UCSD-AML1 (cell line): ENCODE measurements around the gene LMAN1L.
"Not testable (repeated sequence)": the region's sequence is repeated elsewhere in the genome, so short reads cannot be mapped to it uniquely, and the experiment has no call there.

Source experiments
- DNase-seq: peaks from one replicate; lab custom pipeline; 2025; ENCODE audit not compliant: unreplicated experiment; lab: John Stamatoyannopoulos, UW

Gene LMAN1L

DNA sequence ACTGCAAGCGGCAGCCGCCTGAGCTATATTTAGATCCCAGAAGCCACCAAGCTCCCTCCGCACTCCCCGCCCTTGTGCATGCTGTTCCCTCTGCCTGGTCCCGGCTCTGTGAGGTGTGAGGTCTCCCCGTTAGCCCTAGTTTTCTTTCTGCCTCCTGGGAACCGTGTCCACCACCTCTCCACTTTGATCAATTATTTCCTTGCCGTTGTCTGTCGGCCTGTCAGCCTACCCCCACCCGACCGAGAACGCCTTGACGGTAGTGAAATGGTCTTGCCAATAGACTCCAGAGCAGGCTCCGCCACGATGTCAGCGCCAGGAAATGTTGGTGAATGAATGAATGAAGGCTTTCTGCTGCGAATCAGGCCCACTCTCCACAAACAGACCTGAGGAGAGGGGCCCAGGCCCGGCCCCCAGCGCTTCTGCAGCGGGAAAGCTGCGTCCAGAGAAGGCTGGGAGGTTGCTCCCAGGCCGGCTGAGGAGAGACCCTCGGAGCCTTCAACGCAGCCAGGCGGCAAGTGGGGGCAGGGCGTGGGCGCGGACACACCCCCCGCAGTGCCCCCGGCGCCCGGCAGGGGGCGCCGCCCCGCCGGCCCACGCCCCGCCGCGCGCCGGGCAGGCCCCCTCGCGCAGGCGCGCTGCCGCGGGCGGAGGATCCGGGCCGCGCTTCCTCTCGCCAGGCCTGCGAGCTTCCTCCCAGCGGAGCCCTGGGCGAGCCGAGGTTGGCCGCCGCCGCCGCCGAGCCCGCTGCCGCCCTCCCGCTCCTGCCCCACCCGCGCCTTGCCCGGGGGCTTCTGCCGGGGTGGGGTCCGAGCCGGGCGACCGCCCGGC, 31.0 kb upstream of the LMAN1L start, which contains the start of gene CSK:
TSS of gene CSK (plus strand) at position 650 of the 828 bp plus-strand sequence. CDS start 16,218 bp downstream, outside the sequence.
- peak; percentile 85 for DNase-seq

DNA sequence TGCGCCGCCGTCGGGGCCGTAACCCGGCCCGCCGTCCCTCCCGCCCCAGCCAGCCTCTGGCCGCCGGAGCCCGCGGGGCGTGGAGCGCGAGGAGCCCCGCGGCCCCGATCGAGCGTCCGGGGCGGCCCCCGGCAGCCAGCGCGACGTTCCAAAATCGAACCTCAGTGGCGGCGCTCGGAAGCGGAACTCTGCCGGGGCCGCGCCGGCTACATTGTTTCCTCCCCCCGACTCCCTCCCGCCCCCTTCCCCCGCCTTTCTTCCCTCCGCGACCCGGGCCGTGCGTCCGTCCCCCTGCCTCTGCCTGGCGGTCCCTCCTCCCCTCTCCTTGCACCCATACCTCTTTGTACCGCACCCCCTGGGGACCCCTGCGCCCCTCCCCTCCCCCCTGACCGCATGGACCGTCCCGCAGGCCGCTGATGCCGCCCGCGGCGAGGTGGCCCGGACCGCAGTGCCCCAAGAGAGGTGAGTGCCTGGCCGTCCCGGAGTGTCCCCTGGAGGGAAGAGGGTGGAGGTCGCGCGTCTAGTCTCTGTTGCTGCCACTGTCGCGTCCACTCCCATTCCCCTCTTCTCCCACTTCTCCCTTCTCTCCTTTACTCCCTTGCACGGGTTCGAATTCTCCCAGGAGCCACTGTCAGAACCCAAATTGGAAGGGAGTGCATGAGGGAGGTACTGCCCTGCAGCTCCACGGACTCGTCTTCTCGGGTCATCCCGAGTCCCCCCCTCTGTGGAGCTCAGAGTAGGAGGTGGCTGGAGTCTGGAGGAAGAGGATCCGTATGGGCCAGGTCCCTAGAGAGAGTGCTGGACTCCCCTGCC, 30.2 kb upstream of the LMAN1L start:
- DNase-seq, result peak; percentile 52

DNA sequence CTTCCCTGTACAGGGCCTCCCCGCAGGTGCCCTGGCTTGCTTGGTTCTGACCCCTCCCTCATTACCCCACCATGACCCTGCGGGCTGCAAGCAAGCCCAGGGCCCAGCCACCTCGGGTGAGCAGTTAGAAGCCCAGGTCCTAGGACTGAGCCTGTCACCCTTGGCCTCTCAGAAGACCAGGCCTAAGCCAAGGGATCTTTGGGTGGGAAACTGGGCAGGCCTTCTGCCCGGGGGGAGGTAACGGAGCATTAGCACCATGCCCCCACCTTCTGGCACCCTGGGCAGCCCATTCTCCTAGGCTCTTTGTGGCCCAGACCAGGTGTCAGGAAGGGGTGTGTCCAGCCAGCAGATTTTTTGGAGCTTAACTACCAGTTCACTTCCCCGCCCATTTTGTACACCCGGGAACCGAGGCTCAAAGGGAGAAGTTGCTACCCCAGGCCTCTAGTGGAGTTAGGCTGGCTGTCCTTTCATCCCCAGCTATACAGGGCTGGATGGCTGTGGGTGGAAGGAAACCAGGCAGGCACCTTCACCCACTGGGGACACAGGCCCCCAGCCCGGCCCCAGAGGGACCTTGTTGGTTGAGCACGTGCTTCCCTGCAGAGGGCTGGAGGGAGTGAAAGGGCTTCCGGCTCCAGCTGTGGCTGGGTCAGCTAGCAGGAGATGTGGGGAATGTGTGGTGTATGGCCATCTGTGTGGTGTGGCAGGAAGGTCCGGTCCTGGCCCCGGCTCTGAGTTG, 29.4 kb upstream of the LMAN1L start:
- peak; percentile 58 for DNase-seq

DNA sequence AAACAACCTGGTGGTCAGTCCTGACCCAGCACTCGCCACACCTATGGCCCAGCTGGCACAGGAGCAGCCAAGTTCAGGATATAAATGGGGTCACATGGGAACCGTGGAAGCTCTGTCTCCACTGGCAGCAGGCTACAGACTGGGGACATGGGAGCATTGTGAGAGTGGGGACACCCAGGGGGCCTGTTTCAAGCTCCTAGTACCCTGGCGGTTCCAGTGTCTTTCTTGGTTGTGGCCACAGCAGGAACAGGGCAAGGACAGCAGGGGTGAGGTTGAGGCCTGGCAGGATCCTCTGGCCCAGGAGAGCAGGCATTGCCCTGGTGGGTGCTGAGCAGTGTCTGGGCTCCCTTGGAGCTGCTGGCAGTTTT, 28.8 kb upstream of the LMAN1L start:
- DNase-seq, result no peak

DNA sequence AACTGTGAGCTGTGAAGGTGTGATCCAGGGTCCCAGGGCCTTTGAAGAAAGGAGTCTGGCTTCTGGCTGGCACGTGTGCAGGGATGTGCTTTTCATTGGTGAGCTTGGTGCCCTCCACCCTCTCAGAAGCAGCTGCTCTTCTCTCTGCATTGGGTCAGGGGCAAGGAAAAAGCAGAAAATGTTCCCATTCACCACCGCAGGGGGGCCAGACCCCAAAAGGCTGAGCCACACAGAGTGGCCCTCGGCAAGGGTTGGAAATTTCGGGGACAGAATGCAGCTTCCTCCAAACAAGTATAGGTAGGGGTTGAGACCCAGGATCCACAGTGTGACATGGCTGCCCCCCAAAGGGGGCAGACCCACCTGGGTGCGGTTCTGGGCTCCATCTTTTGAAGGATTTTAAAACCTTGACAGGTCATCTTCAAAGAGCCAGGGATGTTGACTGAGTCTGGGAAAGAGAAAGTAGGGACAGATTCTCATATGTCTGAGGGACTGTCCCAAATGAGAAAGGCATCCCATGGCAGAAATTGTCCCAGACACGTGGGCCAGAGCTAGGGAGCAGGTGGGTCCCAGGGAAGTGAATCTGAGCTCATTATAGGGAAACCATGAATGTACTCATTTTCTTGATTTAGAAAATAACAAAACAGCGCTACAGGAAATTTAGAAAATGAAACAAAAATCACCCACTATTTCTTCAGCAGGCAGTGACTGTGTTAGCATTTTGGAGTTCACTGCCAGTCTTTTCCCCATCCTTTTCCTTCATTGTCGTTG, 28.0 kb upstream of the LMAN1L start:
- no peak for DNase-seq

DNA sequence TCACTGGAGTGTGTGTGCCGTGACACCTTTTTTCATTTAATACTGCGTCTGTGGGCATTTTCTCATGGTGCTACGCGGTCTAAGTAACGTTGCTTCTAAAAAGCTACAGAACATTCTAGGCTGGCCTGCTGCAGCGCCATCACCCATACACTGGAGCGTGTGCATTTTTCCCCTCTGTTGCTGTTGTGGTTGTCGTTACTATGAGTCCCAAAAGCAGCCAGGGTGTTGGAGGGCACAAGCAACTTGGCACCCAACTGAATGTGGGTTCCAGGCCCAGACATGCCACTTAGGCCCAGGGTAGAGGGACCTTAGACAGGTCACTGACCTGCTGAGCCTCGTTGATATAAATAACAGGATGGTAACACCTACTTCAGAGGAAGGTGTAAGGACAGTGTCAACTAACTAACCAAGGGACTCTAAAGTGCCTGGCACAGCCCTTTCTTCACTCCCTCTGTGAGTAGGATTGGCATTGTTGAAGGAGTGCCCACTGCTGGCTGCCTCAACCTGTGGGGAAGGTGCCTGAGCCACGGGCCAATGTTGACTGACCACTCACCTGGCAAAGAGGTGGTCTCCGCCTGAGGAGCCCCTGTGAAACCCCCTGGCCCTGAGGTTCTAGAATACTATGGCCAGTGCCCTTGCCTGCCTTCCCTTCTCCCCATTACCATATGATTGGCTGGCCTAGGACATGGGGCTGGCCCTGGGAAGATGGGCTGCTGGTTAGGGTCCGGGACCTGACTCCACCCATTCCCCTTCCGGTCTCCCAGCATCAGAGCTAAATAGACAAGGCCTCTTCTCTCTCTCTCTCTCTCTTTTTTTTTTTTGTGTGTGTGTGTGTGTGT, 27.2 kb upstream of the LMAN1L start:
- DNase-seq, result peak; percentile 28

DNA sequence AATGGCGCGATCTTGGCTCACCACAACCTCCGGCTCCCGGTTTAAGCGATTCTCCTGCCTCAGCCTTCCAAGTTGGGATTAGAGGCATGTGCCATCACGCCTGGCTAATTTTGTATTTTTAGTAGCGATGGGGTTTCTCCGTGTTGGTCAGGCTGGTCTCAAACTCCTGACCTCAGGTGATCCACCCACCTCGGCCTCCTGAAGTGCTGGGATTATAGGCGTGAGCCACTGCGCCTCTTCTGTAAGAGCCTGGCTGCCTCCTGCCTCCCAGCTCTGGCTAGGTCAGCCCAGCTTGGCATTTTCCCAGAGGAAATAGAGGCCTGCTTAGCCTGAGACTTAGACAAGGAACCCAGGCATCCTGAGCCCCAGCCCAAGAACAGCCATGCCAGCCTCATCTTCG, 26.6 kb upstream of the LMAN1L start:
- not testable (repeated sequence) for DNase-seq

DNA sequence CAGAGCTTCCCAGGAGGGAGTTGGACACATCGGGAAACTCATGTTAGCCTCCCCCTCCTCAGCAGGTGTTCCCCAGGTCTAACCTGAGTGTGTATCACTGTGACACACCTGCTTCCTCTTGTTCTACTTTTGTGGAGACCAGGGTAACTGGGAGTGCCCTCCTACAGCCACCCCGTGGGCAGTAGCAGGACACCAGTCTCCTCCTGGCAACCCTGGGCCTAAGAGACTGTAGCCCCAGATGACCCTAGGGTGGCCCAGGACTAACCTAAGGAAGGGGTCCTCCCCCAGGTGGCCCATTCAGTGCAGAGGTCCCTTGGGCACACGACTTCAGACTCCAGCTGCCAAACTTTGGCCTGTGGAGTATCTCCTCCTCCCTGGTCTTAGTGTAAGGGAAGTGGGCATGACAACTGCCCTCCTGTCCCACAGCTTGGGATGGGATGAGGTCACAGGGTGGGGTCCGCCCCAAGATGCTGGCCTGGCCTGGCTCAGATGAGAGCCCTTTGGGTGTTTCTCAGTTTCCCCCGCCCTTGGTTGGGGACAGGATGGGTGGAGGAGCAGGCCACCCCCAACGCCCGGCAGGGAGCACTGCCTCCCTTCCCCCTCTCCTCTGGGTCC, 26.0 kb upstream of the LMAN1L start:
- DNase-seq, result peak; percentile 52

DNA sequence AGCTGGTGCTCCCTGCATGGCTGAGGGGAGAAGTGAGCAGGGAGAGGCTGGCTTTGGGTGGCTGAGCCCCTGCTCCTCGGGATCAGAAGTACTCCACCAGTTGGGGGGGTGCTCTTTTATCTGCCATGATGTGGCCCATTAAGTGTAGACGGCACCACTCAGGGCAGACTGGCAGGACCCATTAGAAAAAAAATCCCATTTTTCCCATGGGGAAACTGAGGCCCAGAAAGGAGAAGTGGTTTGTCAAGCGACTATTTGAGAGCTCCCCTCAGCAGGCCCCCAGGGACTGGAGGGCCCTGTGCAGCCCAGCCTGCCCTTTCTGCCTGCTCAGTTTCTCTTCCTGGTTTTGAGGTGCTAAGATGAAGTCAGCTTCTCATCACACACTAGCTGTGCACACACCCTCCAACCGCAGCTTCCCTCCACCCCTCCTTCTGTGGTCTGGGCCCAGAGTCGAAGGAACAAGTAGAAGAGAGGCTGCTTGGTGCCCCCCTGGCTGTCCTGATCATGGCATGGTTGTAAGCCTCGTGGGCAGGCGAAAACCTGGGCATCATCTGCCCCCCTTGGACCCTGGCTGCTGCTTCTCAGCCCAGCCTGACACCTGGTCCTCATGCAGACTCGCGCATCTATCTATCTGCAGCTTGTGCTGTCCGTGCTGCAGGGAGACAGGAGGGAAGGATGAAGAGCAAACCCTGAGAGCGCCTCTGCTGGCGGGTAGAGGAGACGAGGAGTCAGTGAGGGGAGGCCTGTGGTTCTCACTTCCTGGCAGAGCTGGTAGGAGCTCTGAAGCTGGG, 25.2 kb upstream of the LMAN1L start:
- peak; percentile 93 for DNase-seq

DNA sequence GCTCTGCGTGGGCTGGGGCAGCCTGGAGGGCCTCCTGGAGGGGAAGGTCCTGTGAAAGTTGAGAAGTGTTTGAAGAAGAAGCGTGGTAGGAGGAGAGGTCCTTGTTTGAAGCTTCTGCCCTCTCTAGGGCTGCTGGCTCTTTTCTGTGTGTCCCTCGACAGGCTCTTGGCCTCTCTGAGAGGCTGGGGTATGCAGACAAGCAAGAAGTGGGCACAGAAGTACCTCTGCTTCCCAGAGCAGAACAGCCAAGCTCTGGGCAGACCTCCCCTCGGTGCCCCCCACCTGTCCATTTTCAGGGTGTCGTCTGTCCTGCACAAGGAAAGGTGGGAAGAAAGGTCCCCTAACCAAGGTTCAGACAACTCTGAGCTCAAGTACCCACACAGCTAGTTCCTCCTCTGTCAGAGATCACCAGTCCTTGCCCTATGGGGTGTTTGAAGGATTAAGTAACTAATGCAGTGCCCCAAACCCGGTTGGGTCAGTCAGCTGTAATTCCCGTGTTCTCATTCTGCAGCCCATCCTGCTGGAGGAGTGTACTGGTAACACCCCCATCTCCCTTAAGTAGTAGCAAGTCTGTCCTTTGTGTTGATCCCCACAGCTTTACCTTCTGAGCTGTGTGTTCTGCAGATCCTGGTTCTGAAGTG, 24.5 kb upstream of the LMAN1L start:
- DNase-seq, result no peak

DNA sequence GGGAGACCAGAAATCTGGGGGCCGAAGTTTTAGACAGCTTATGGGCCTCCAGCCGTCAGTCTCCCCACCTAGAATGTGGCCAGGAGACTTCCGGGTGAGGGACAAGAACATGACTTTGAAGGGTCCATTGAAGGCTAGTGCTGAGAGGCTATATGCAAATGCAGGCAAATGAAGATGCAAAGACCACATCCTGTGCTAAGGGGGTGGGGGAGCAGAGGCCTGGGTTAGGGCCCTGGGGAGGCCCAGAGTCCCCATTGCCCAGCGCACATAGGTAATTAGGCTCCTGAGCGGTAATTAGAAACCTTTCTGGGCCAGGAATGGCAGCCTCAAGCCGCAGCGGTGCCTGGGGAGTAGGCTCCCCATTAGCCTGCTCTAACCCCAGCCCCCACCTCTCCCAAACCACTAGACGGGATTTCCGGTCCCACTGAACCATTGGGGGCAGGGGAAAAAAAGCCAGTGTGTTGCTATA, 23.9 kb upstream of the LMAN1L start:
- DNase-seq, result peak; percentile 71

DNA sequence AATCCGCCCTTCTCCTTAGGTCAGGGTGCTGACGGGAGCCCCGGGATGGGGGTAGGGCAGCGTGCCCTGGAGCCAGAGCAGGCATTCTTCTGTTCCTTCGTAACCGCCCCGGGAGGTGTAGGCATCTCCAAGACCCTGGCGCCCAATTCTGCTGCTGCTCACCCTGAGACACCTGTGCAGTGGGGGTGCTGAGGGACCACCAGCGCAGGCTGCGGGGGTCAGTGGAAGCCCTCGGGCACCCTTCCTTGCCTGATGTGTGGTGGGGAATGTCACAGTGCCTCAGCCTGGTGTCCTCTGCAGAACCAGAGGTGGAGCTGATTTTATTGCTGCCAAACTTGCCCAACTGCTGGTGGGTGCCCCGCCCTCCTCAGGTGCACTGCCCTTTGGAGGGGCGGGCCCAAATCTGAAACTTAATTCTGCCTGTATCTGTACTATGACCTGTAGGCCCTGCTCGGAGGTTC, 23.4 kb upstream of the LMAN1L start:
- DNase-seq, result no peak

DNA sequence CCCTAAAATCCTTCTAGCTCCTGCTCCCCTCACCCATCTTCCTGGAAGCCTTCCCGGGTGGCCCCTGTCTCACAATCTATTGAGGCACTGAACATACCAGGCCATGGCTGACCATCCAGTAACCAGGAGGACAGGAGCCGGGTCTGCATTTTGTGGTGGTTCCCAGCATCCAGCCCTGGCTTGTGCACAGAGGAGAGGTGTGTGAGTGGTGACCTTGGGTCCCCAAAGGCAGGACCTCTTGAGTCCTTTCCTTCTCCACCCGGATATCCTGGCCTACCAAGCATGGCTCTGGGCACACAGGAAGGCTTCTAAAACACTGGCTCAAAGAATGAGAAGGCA, 22.9 kb upstream of the LMAN1L start:
- no peak for DNase-seq

DNA sequence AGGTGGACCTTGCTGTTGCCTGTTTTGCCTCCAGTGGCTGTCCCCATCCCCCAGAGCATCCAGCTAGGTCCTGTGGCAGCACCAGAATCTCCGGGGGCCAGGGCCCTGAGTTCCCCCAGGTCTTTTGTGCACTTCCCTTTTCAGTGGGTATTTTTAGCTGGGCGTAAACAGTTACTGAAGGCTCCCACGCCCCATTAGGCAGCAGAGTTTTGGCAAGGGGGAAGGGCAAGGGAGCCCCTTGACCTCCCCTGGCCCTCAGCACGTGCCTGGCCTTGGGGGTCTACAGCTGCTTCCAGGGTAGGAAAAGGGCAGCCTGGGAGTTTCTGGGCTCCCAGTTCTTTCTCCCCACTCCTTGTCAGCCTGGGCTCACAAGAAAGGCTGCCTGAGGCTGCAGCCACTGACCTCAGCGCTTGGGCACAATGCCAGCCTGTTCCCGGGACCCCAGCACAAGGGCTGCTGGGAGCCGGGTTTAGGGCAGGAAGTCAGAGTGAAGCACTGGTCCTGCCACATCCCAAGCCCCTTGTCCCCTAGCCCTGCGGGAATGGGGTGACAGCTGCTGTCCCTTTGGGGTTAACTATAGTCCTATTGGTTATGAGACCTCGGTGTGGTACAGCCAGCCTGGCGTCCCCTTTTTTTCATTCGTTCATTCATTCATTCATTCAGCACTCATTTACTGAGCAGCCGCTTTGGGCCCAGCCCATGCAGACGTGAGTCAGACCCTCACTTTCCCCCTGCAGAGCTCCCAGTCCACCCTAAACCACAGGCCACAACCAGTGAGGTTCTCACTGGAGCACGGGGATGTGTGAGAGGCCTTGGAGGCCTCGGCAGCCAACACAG, 22.3 kb upstream of the LMAN1L start:
- DNase-seq, result peak; percentile 85

DNA sequence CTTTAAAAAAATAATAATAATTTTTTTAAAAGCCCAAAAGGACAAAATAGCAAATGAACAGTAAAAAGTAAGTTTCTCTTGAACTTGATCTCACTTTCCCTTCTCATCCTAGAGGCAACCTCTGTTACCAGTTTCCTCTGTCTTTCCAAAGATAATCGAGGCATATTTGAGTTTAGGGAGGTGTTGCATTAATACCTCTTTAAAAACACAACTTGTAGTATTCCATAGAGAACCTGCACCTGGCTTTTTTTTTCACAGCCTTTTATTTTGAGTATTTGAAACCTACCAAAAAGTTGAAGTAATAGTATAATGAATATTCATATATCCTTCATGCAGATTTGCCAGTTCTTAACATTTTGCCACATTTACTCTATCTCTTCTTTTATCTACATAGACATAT, 21.6 kb upstream of the LMAN1L start:
- no peak for DNase-seq

DNA sequence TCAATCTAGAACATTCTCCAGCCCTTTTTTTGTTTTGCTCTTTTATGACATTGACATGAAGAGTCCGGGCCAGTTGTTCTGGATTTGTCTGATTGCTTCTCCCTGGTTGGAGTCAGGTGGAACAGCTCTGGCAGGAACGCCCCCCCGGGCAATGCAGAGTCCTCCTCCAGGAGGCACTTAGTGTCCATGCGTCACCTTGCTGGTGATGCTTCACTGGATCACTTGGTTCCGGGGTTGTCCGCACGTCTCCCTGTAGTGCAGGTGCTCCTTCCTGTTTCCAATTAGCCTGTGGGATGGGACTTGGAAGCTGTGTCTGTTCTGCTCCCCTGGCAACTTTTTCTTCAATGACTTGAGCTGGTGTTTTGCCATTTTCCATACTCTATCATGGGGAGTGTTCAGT, 21.0 kb upstream of the LMAN1L start:
- DNase-seq, result no peak
